Measurements from ENCODE around the gene AOC1. TPM values are rescaled to one million over a fixed set of nuclear protein-coding genes. Genes with fewer than 3 reads are reported as not detected.

AOC1 gene
- total RNA-seq, 6 experiments from 2014 or later: 2.2 to 17.5 (median 9.4) TPM; not detected in 3

- TF ChIP-seq POLR2A (IDR thresholded peaks at IDR 0.05): no peak
- TF ChIP-seq CTCF (IDR thresholded peaks at IDR 0.05): no peak
- no peaks in the 10 kb centered on the region for H3K9me3 ChIP-seq
- no peak overlapping the region for H3K27ac ChIP-seq
- DNase-seq: no peak
- H3K36me3 ChIP-seq: no peaks in the 10 kb centered on the region
- intact Hi-C loops (cut with DNase I): no loop called here
- no peak overlapping the region for H3K4me3 ChIP-seq
- no peak for ATAC-seq
- H3K4me1 ChIP-seq: no peaks in the 10 kb centered on the region
- H3K27me3 ChIP-seq: no peaks in the 10 kb centered on the region
- WGBS (ENCODE audit: insufficient coverage, low coverage, low lambda C conversion rate, missing lambda C conversion rate): 96% methylated on average over 3 of the region's 5 CpGs
Observed at GRCh38 chr7:150847536-150847935, 4.8 kb upstream of the AOC1 start.

GRCh38 chr7:150848111-150848510, 4.2 kb upstream of the AOC1 start:
- intact Hi-C loops (cut with DNase I): no loop called here
- ATAC-seq: no peak
- no peaks in the 10 kb centered on the region for H3K4me1 ChIP-seq
- no peaks in the 10 kb centered on the region for H3K27me3 ChIP-seq
- DNase-seq: no peak
- TF ChIP-seq POLR2A (IDR thresholded peaks at IDR 0.05): no peak
- TF ChIP-seq CTCF (IDR thresholded peaks at IDR 0.05): no peak
- H3K27ac ChIP-seq: no peak overlapping the region
- no peaks in the 10 kb centered on the region for H3K9me3 ChIP-seq
- no peaks in the 10 kb centered on the region for H3K36me3 ChIP-seq
- 90% methylated on average over 6 of the region's 8 CpGs for WGBS (ENCODE audit: insufficient coverage, low coverage, low lambda C conversion rate, missing lambda C conversion rate)
- H3K4me3 ChIP-seq: no peak overlapping the region

GRCh38 chr7:150848561-150849115, 3.7 kb upstream of the AOC1 start:
- no peaks in the 10 kb centered on the region for H3K9me3 ChIP-seq
- intact Hi-C loops (cut with DNase I): no loop called here
- H3K27me3 ChIP-seq: no peaks in the 10 kb centered on the region
- TF ChIP-seq POLR2A (IDR thresholded peaks at IDR 0.05): no peak
- no peak for TF ChIP-seq CTCF (IDR thresholded peaks at IDR 0.05)
- 81% methylated on average over 3 of the region's 3 CpGs for whole genome bisulfite sequencing (ENCODE audit: insufficient coverage, low coverage, low lambda C conversion rate, missing lambda C conversion rate)
- no peak overlapping the region for H3K4me3 ChIP-seq
- no peaks in the 10 kb centered on the region for H3K36me3 ChIP-seq
- ATAC-seq (no peak), DNase-seq (no peak)
- no peaks in the 10 kb centered on the region for H3K4me1 ChIP-seq
- no peak overlapping the region for H3K27ac ChIP-seq

GRCh38 chr7:150849204-150849775, 3.0 kb upstream of the AOC1 start:
- intact Hi-C loops (cut with DNase I): no loop called here
- TF ChIP-seq POLR2A (IDR thresholded peaks at IDR 0.05): no peak
- TF ChIP-seq CTCF (IDR thresholded peaks at IDR 0.05): no peak
- Histone ChIP-seq H3K27me3 (no peaks in the 10 kb centered on the region), H3K4me3 (no peak overlapping the region), H3K36me3 (no peaks in the 10 kb centered on the region), H3K9me3 (no peaks in the 10 kb centered on the region), H3K27ac (no peak overlapping the region), H3K4me1 (no peaks in the 10 kb centered on the region)
- 79% methylated on average over 9 of the region's 10 CpGs for WGBS (ENCODE audit: insufficient coverage, low coverage, low lambda C conversion rate, missing lambda C conversion rate)
- DNase-seq (no peak), ATAC-seq (no peak)

Measured in right lobe of liver (tissue), 6 donors.